Fibroblast of skin of scalp (primary cell): Measurements from ENCODE around the gene KCNH5. TPM values are rescaled to one million over a fixed set of nuclear protein-coding genes. Genes with fewer than 3 reads are reported as not detected.

Experiments
- DNase-seq: peaks from one replicate; pipeline ENCODE4 v3.0.0-alpha.2; 2013
- polyA plus RNA-seq, 2 experiments: library from polyadenylated mRNA; unstranded; fragments of 120-200 nt; gene quantifications; one replicate each; pipeline ENCODE4 v1.2.1, GENCODE V29; 2013; ENCODE audit not compliant: insufficient read length in 2 of 2

Gene KCNH5
- not detected for polyA plus RNA-seq (2013, experiment 1 of 2; ENCODE audit: insufficient read length)
- not detected for polyA plus RNA-seq (2013, experiment 2 of 2; ENCODE audit: insufficient read length)

GRCh38 chr14:63045234-63045611, at the start of gene KCNH5:
TSS of gene KCNH5 (minus strand) at chr14:63045458. CDS start at chr14:63045186, 272 bp downstream.
- DNase-seq: peak; percentile 39

GRCh38 chr14:63091394-63091996, 46.2 kb upstream of the KCNH5 start:
- DNase-seq: no peak

GRCh38 chr14:63088865-63089264, 43.6 kb upstream of the KCNH5 start:
- DNase-seq: no peak

GRCh38 chr14:63078569-63078968, 33.3 kb upstream of the KCNH5 start:
- DNase-seq: no peak

- no peak for DNase-seq
Measured at GRCh38 chr14:63076488-63076887, 31.2 kb upstream of the KCNH5 start.

- DNase-seq: no peak
Measured at GRCh38 chr14:63055631-63056030, 10.4 kb upstream of the KCNH5 start.

GRCh38 chr14:63051992-63052391, 6.7 kb upstream of the KCNH5 start:
- DNase-seq: no peak

GRCh38 chr14:63051301-63051700, 6.0 kb upstream of the KCNH5 start:
- no peak for DNase-seq

- no peak for DNase-seq
Measured at GRCh38 chr14:63050694-63051093, 5.4 kb upstream of the KCNH5 start.

GRCh38 chr14:63046339-63047268, 1.3 kb upstream of the KCNH5 start:
- DNase-seq: no peak

- peak; percentile 27 for DNase-seq
Measured at GRCh38 chr14:63045612-63046320, 508 bp upstream of the KCNH5 start.

- peak; percentile 27 for DNase-seq
Measured at GRCh38 chr14:63039866-63040265, 5.4 kb downstream of the KCNH5 start.

GRCh38 chr14:63032641-63033040, 12.6 kb downstream of the KCNH5 start:
- DNase-seq: peak; percentile 1

- no peak for DNase-seq
Measured at GRCh38 chr14:63032076-63032475, 13.2 kb downstream of the KCNH5 start.

- DNase-seq: no peak
Measured at GRCh38 chr14:63030113-63030512, 15.1 kb downstream of the KCNH5 start.

- DNase-seq: no peak
Measured at GRCh38 chr14:63027719-63028118, 17.5 kb downstream of the KCNH5 start.

- DNase-seq: no peak
Measured at GRCh38 chr14:63026491-63026890, 18.8 kb downstream of the KCNH5 start.

- no peak for DNase-seq
Measured at GRCh38 chr14:63014621-63015020, 30.6 kb downstream of the KCNH5 start.

- no peak for DNase-seq
Measured at GRCh38 chr14:63012171-63012570, 33.1 kb downstream of the KCNH5 start.

- DNase-seq: no peak
Measured at GRCh38 chr14:63011623-63012022, 33.6 kb downstream of the KCNH5 start.

- DNase-seq: no peak
Measured at GRCh38 chr14:63009495-63009894, 35.8 kb downstream of the KCNH5 start.

GRCh38 chr14:63006531-63006930, 38.7 kb downstream of the KCNH5 start:
- no peak for DNase-seq

- no peak for DNase-seq
Measured at GRCh38 chr14:62994096-62994495, 51.2 kb downstream of the KCNH5 start.
